ENCODE results near the gene SGO1.

Gene SGO1

GRCh38 chr3:20190991-20191390, 5.0 kb upstream of the SGO1 start:
- TF ChIP-seq EZH2 (optimal IDR thresholded peaks at IDR 0.05; ENCODE audit: low read depth, low read length) = no peak
- TF ChIP-seq EZH2phosphoT487 (IDR thresholded peaks at IDR 0.05; ENCODE audit: low read length) = no peak
- TF ChIP-seq, protein P1, sequence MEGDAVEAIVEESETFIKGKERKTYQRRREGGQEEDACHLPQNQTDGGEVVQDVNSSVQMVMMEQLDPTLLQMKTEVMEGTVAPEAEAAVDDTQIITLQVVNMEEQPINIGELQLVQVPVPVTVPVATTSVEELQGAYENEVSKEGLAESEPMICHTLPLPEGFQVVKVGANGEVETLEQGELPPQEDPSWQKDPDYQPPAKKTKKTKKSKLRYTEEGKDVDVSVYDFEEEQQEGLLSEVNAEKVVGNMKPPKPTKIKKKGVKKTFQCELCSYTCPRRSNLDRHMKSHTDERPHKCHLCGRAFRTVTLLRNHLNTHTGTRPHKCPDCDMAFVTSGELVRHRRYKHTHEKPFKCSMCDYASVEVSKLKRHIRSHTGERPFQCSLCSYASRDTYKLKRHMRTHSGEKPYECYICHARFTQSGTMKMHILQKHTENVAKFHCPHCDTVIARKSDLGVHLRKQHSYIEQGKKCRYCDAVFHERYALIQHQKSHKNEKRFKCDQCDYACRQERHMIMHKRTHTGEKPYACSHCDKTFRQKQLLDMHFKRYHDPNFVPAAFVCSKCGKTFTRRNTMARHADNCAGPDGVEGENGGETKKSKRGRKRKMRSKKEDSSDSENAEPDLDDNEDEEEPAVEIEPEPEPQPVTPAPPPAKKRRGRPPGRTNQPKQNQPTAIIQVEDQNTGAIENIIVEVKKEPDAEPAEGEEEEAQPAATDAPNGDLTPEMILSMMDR (IDR thresholded peaks at IDR 0.05; ENCODE audit: low read length) = no peak
- Histone ChIP-seq H3F3A (ENCODE audit: insufficient read depth, low read length) (peaks cover 10% of the 10 kb centered on the region), H3K4me2 (ENCODE audit: low read depth, low read length) (no peak overlapping the region), H3K9me2 (replicated peaks; ENCODE audit: insufficient read depth, low read length) (no peaks in the 10 kb centered on the region), H4K20me1 (ENCODE audit: insufficient read depth, low read length) (no peaks in the 10 kb centered on the region), H3K27ac (ENCODE audit: low read length) (no peak overlapping the region), H3K9me3 (replicated peaks; ENCODE audit: insufficient read depth, low read length) (no peaks in the 10 kb centered on the region), H3K4me3 (ENCODE audit: low read length) (no peak overlapping the region), H3K27me3 (replicated peaks; ENCODE audit: insufficient read depth, low read length) (no peaks in the 10 kb centered on the region), H3K4me1 (ENCODE audit: low read length) (peaks cover 6% of the 10 kb centered on the region), H3K9ac (ENCODE audit: low read length) (no peak overlapping the region), H3K79me2 (ENCODE audit: low read length) (no peaks in the 10 kb centered on the region), H2AFZ (ENCODE audit: low read length) (no peak overlapping the region), H3K36me3 (replicated peaks; ENCODE audit: insufficient read depth, low read length) (no peaks in the 10 kb centered on the region)
- no peak for DNase-seq

GRCh38 chr3:20186600-20187004, 596 bp upstream of the SGO1 start:
- Histone ChIP-seq H3K36me3 (replicated peaks; ENCODE audit: insufficient read depth, low read length) (no peaks in the 10 kb centered on the region), H2AFZ (ENCODE audit: low read length) (peak overlapping the region; percentile 54), H3F3A (ENCODE audit: insufficient read depth, low read length) (peaks cover 18% of the 10 kb centered on the region), H3K79me2 (ENCODE audit: low read length) (peaks cover 28% of the 10 kb centered on the region), H3K27ac (ENCODE audit: low read length) (peak overlapping the region; percentile 81), H4K20me1 (ENCODE audit: insufficient read depth, low read length) (no peaks in the 10 kb centered on the region), H3K9ac (ENCODE audit: low read length) (peak overlapping the region; percentile 61), H3K9me2 (replicated peaks; ENCODE audit: insufficient read depth, low read length) (no peaks in the 10 kb centered on the region), H3K4me3 (ENCODE audit: low read length) (peak overlapping the region; percentile 63), H3K9me3 (replicated peaks; ENCODE audit: insufficient read depth, low read length) (no peaks in the 10 kb centered on the region), H3K4me1 (ENCODE audit: low read length) (peaks cover 10% of the 10 kb centered on the region), H3K4me2 (ENCODE audit: low read depth, low read length) (peak overlapping the region; percentile 80), H3K27me3 (replicated peaks; ENCODE audit: insufficient read depth, low read length) (no peaks in the 10 kb centered on the region)
- no peak for DNase-seq
- TF ChIP-seq, protein P1 (IDR thresholded peaks at IDR 0.05; ENCODE audit: low read length) = no peak
- TF ChIP-seq EZH2phosphoT487 (IDR thresholded peaks at IDR 0.05; ENCODE audit: low read length) (no peak), EZH2 (optimal IDR thresholded peaks at IDR 0.05; ENCODE audit: low read depth, low read length) (no peak)

DNA sequence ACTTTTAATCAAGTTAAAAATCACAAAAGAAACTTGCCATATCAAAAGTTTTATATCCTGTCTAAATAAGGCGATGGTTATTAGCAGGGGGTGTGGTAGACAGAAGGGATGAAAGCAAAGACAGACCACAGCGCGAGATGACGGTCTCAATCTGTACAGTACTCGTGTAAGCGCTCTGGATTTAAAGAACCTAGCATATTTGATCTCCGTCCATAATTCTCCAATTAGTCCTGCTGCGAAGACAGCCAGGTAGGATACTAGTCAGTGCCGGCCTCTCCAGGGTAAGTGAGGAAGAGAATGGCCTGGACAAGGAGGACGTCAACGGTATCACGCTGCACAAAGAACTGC, 701 bp downstream of the SGO1 start:
- Histone ChIP-seq H3K79me2 (ENCODE audit: low read length) (peaks cover 28% of the 10 kb centered on the region), H3K27ac (ENCODE audit: low read length) (peak overlapping the region; percentile 81), H4K20me1 (ENCODE audit: insufficient read depth, low read length) (no peaks in the 10 kb centered on the region), H3K9ac (ENCODE audit: low read length) (peak overlapping the region; percentile 71), H3K4me3 (ENCODE audit: low read length) (peak overlapping the region; percentile 77), H2AFZ (ENCODE audit: low read length) (peak overlapping the region; percentile 85), H3K9me3 (replicated peaks; ENCODE audit: insufficient read depth, low read length) (no peaks in the 10 kb centered on the region), H3K9me2 (replicated peaks; ENCODE audit: insufficient read depth, low read length) (no peaks in the 10 kb centered on the region), H3K36me3 (replicated peaks; ENCODE audit: insufficient read depth, low read length) (peaks cover 4% of the 10 kb centered on the region; the same call in 1 of the 2 replicates), H3F3A (ENCODE audit: insufficient read depth, low read length) (peaks cover 18% of the 10 kb centered on the region), H3K4me1 (ENCODE audit: low read length) (peaks cover 10% of the 10 kb centered on the region), H3K27me3 (replicated peaks; ENCODE audit: insufficient read depth, low read length) (no peaks in the 10 kb centered on the region), H3K4me2 (ENCODE audit: low read depth, low read length) (peak overlapping the region; percentile 81)
- TF ChIP-seq EZH2phosphoT487 (IDR thresholded peaks at IDR 0.05; ENCODE audit: low read length) = no peak
- no peak for TF ChIP-seq EZH2 (optimal IDR thresholded peaks at IDR 0.05; ENCODE audit: low read depth, low read length)
- TF ChIP-seq, protein P1 (IDR thresholded peaks at IDR 0.05; ENCODE audit: low read length) = no peak
- peak; percentile 29 for DNase-seq
